Measurements from ENCODE around the gene RAB34.
"Not testable (repeated sequence)": the region's sequence is repeated elsewhere in the genome, so short reads cannot be mapped to it uniquely, and the experiment has no call there.

RAB34 gene

GRCh38 chr17:28726627-28727491, 9.2 kb upstream of the RAB34 start:
- DNase-seq = peak; percentile 86

GRCh38 chr17:28726226-28726626, 8.6 kb upstream of the RAB34 start, which contains the start of gene TLCD1:
TSS of gene TLCD1 (minus strand) at chr17:28726233. CDS start at chr17:28726097, 136 bp downstream.
- peak; percentile 40 for DNase-seq

- peak; percentile 37 for DNase-seq
These were observed 8.1 kb upstream of the RAB34 start for GRCh38 chr17:28725660-28726225.

- no peak for DNase-seq
These were observed 7.5 kb upstream of the RAB34 start for GRCh38 chr17:28725166-28725659.

- DNase-seq = no peak
These were observed 7.0 kb upstream of the RAB34 start for GRCh38 chr17:28724500-28725165.

GRCh38 chr17:28723836-28724499, 6.3 kb upstream of the RAB34 start:
- not testable (repeated sequence) for DNase-seq

GRCh38 chr17:28723159-28723835, 5.6 kb upstream of the RAB34 start:
- DNase-seq = no peak

GRCh38 chr17:28722417-28723158, 4.9 kb upstream of the RAB34 start:
- no peak for DNase-seq

GRCh38 chr17:28720997-28721329, 3.3 kb upstream of the RAB34 start:
- not testable (repeated sequence) for DNase-seq

- DNase-seq = no peak
These were observed 2.8 kb upstream of the RAB34 start for GRCh38 chr17:28720247-28720996.

- DNase-seq = no peak
These were observed 1.4 kb upstream of the RAB34 start for GRCh38 chr17:28719021-28719433.

- DNase-seq = no peak
These were observed 809 bp upstream of the RAB34 start for GRCh38 chr17:28718333-28719020.

- no peak for DNase-seq
These were observed 709 bp downstream of the RAB34 start for GRCh38 chr17:28716740-28717577.

- DNase-seq = no peak
These were observed 2.5 kb downstream of the RAB34 start for GRCh38 chr17:28715217-28715616.

- no peak for DNase-seq
These were observed 3.4 kb downstream of the RAB34 start for GRCh38 chr17:28714281-28714680.

- DNase-seq = no peak
These were observed 4.8 kb downstream of the RAB34 start for GRCh38 chr17:28712705-28713415.

- DNase-seq = peak; percentile 77
These were observed 5.5 kb downstream of the RAB34 start for GRCh38 chr17:28712032-28712704.

GRCh38 chr17:28711723-28712031, 6.0 kb downstream of the RAB34 start, which contains the start of gene PROCA1:
TSS of gene PROCA1 (minus strand) at chr17:28711888. CDS start at chr17:28711660, 228 bp downstream.
- no peak for DNase-seq
